Tibial artery (tissue), 4 donors: ENCODE measurements around the gene AP2M1.
"Not testable (repeated sequence)": the region's sequence is repeated elsewhere in the genome, so short reads cannot be mapped to it uniquely, and the experiment has no call there.

Source experiments
- DNase-seq, 2 donors: peaks; one replicate each; pipeline ENCODE4 v3.0.0-alpha.2; 2019
- H3K27ac ChIP-seq, 2 donors: fragments of 200-600 bp; sonication (generic) in 1 of 2; 1 replicate in 1 of 2; 2 replicates in 1 of 2; pipeline ENCODE4 v1.5.1; 2018 to 2019; ENCODE audit warnings: mild to moderate bottlenecking in 1 of 2
- H3K27me3 ChIP-seq, 2 donors: fragments of 200-600 bp; sonication (generic) in 1 of 2; one replicate each; pipeline versions ENCODE4 v1.5.1 to v1.6.0; 2016 to 2019
- H3K36me3 ChIP-seq, 3 donors: fragments of 200-600 bp; sonication (generic) in 2 of 3; one replicate each; pipeline ENCODE4 v1.5.1; 2016 to 2019; ENCODE audit warnings: mild to moderate bottlenecking in 2 of 3
- H3K4me1 ChIP-seq, 4 donors: fragments of 200-600 bp; sonication (generic) in 2 of 4; 1 replicate in 3 of 4; 2 replicates in 1 of 4; pipeline ENCODE4 v1.5.1; 2016 to 2019
- H3K4me3 ChIP-seq, 2 donors: fragments of 200-600 bp; sonication (generic) in 1 of 2; 1 replicate in 1 of 2; 2 replicates in 1 of 2; pipeline ENCODE4 v1.5.1; 2018 to 2019; ENCODE audit warnings: mild to moderate bottlenecking in 2 of 2
- H3K9me3 ChIP-seq, 3 donors: fragments of 200-600 bp; sonication (generic) in 1 of 3; one replicate each; pipeline ENCODE4 v1.5.1; 2016 to 2019
- CTCF ChIP-seq, 2 experiments: fragments of 200-600 bp in 1 of 2; fragments of 450-650 bp in 1 of 2; IDR thresholded peaks; one replicate each; pipeline ENCODE4 v1.5.1; 2017 to 2019; ENCODE audit warnings: antibody characterized with exemption in 2 of 2, mild to moderate bottlenecking in 1 of 2, moderate library complexity in 1 of 2
- intact Hi-C: fragments of 100-400 bp; cut with DNase I; formaldehyde crosslinking; loops from one replicate; pipeline ENCODE4 v1.15.0; 2023; ENCODE audit warnings: low total_unique reads

Gene AP2M1

DNA sequence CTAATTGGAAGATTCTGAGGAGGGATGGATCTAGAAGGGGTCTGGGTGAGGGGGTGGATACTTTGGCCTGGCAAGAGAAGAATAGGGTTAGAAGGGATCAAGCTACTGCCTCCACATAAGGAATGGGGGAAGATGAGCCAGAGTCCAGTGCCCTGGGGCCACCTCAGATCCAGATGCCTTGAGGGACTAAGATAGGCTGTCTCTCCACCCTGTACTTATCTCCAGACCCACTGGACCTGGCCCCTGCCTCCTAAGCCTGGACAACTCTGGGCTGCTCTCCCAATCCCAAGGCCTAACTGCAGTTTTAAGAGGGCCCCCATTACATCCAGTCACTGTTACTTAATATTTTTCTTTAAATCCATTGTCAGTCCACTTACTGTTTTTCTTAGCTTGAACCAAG is 17.4 kb upstream of the AP2M1 start:
- no peaks in the 10 kb centered on the region for H3K36me3 ChIP-seq
- no peaks in the 10 kb centered on the region for H3K9me3 ChIP-seq
- intact Hi-C loops: loop anchor here (2.0 kb wide), 1 partner anchor 22 kb away; the partner anchor contains the start of gene EIF2B5
- TF ChIP-seq CTCF (IDR thresholded peaks at IDR 0.05): no peak
- peak overlapping the region; percentile 94 to 98 for H3K27ac ChIP-seq
- peaks cover 0 to 74% (median 51%) of the 10 kb centered on the region in 4 donors for H3K4me1 ChIP-seq
- DNase-seq: no peak
- H3K27me3 ChIP-seq: no peaks in the 10 kb centered on the region
- H3K4me3 ChIP-seq: peak overlapping the region; percentile 95 to 97

DNA sequence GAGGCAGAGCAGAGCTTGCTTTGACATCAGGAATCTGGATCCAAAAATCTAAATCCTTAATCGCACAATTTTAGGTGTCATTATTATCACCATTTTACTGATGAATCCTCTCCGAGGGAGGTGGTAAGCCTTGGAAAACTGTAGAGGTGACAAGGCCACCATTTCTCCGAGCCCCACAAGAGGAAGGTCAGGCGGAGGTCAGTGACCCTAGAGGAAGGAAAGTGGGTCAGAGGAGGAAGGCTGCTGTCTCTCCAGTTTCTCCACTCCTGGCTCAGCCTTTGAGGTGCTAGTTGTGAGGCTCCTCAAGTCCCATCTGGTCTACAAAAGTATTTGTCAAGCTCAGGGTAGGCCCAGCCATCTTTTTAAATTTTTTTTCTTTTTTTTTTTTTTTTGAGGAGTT is 16.3 kb upstream of the AP2M1 start:
- Histone ChIP-seq H3K9me3 (no peaks in the 10 kb centered on the region), H3K27me3 (no peaks in the 10 kb centered on the region), H3K4me1 (peaks cover 0 to 83% (median 55%) of the 10 kb centered on the region in 4 donors), H3K27ac (peak overlapping the region in 1 of 2 donors; percentile 98), H3K4me3 (no peak overlapping the region), H3K36me3 (peaks cover 3 to 6% (median 5%) of the 10 kb centered on the region in 3 donors)
- intact Hi-C loops: no loop called here
- no peak for TF ChIP-seq CTCF (IDR thresholded peaks at IDR 0.05)
- no peak for DNase-seq

DNA sequence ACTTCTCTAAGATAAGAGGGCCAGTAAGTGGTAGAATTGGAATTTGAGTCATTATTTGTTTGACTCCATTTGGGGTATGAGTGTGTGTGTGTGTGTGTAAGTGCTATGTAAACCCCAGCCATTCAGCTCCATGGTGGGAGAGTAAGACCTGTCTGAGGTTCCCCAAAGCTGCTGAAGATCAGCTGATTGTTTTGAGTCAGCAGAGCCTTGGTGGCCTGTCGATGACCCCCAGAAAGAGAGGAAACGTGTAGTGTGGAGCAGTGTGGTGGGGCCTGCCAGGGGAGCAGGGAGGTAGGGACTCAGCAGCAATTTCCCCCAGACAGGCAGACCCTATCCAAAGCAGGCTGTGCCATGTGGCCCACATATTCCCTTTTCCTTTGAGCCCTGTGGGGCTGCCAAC is 14.2 kb upstream of the AP2M1 start:
- H3K27ac ChIP-seq: peak overlapping the region; percentile 58 to 80
- no peaks in the 10 kb centered on the region for H3K9me3 ChIP-seq
- intact Hi-C loops: no loop called here
- TF ChIP-seq CTCF (IDR thresholded peaks at IDR 0.05): no peak
- no peak for DNase-seq
- peak overlapping the region in 1 of 2 donors; percentile 4 for H3K4me3 ChIP-seq
- peaks cover 0 to 74% (median 51%) of the 10 kb centered on the region in 4 donors for H3K4me1 ChIP-seq
- H3K36me3 ChIP-seq: peaks cover 24 to 26% (median 25%) of the 10 kb centered on the region in 3 donors
- H3K27me3 ChIP-seq: no peaks in the 10 kb centered on the region

GRCh38 chr3:184162571-184163070 is 12.0 kb upstream of the AP2M1 start:
- Histone ChIP-seq H3K27ac (peak overlapping the region in 1 of 2 donors; percentile 80), H3K36me3 (peaks cover 44 to 48% (median 47%) of the 10 kb centered on the region in 3 donors), H3K4me1 (peaks cover 0 to 63% (median 41%) of the 10 kb centered on the region in 4 donors)
- DNase-seq, H3K27me3 ChIP-seq, H3K9me3 ChIP-seq, H3K4me3 ChIP-seq, intact Hi-C loops: not testable (repeated sequence)

DNA sequence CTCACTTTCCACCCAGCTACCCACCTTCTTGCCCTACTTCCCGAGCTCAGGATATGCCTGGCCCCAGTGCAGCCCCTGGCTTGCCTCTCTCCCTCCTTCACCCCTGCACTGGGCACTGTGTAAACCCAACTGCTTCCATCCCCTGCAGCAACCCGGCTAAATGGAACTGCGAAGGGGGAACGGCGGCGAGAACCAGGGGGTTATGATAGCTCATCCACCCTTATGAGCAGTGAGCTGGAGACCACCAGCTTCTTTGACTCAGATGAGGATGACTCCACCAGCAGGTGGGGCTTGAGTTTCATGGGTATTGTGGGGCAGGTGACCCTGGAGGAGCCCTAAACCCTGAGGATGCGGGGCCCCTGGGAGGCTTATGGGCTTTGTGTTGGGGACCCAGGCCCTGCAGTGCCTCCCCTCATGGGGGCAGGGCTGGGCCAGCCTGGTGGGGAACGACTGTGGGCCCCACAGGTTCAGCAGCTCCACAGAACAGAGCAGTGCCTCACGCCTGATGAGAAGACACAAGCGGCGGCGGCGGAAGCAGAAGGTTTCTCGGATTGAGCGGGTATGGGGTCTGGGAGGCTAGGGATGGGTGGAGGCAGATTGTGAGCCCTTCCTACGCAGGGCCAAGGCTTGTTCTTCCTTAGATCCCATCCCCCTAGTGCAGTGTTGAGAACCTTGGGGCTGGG is 9.9 kb upstream of the AP2M1 start:
- Histone ChIP-seq H3K9me3 (no peaks in the 10 kb centered on the region), H3K4me1 (peaks cover 0 to 41% (median 23%) of the 10 kb centered on the region in 4 donors), H3K27me3 (no peaks in the 10 kb centered on the region), H3K27ac (no peak overlapping the region), H3K36me3 (peaks cover 61 to 68% (median 68%) of the 10 kb centered on the region in 3 donors), H3K4me3 (no peak overlapping the region)
- no peak for DNase-seq
- intact Hi-C loops: no loop called here
- no peak for TF ChIP-seq CTCF (IDR thresholded peaks at IDR 0.05)

DNA sequence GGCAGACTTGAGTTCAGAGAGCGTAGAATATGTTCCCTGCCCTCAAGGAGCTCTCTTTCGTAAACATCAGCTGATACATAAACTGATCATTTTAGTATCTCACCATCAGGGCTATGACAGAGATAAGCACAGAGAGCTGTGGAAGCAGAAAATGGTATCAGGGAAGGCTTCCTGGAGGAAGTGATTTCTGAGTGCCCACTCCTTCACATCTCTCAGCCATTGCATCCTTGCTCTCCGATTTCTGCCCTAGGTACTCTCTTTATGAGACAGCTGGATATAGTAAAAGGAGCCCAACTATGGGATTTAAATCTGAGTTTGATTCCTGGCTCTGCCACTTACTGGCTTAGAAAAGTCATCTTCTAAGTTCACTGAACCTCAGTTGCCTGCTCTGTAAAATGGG is 9.1 kb upstream of the AP2M1 start:
- no peak for DNase-seq
- no peak for TF ChIP-seq CTCF (IDR thresholded peaks at IDR 0.05)
- H3K9me3 ChIP-seq: no peaks in the 10 kb centered on the region
- H3K27ac ChIP-seq: no peak overlapping the region
- H3K4me3 ChIP-seq: no peak overlapping the region
- peaks cover 66 to 76% (median 75%) of the 10 kb centered on the region in 3 donors for H3K36me3 ChIP-seq
- intact Hi-C loops: no loop called here
- no peaks in the 10 kb centered on the region for H3K27me3 ChIP-seq
- peaks cover 0 to 34% (median 18%) of the 10 kb centered on the region in 4 donors for H3K4me1 ChIP-seq
